Upper lobe of left lung (tissue), 4 donors: ENCODE data around the gene LMLN.

ENCODE experiments used
- CTCF ChIP-seq, 6 experiments: fragments of 450-650 bp in 4 of 6; fragments of 200-600 bp in 2 of 6; sonication (generic) in 2 of 6; IDR thresholded peaks; one replicate each; pipeline ENCODE4 v1.5.1; 2016 to 2019; ENCODE audit warnings: antibody characterized with exemption in 6 of 6
- EP300 ChIP-seq, 4 donors: sonication (generic); formaldehyde crosslinking; IDR thresholded peaks; one replicate each; pipeline ENCODE4 v1.5.1; 2017; ENCODE audit warnings: antibody characterized with exemption in 4 of 4, control low read depth in 2 of 4
- POLR2A ChIP-seq, 4 donors: fragments of 450-650 bp; IDR thresholded peaks; one replicate each; pipeline ENCODE4 v1.5.1; 2016 to 2017; ENCODE audit warnings: antibody characterized with exemption in 4 of 4, mild to moderate bottlenecking in 2 of 4

- TF ChIP-seq EP300 (IDR thresholded peaks at IDR 0.05) (no peak), CTCF (IDR thresholded peaks at IDR 0.05) (no peak), POLR2A (IDR thresholded peaks at IDR 0.05) (no peak)
These were observed 68.7 kb downstream of the LMLN start for GRCh38 chr3:198028718-198029117.
